ENCODE data around the gene ENOX1.

- TF ChIP-seq CTCF (IDR thresholded peaks at IDR 0.05) (no peak), ZFX (IDR thresholded peaks at IDR 0.05; ENCODE audit: borderline replicate concordance) (no peak)
Measured at GRCh38 chr13:43315522-43315921, 471.2 kb downstream of the ENOX1 start.
